ENCODE data around the gene SLC15A3.
A peak's percentile ranks its signal among the peaks of the same experiment; 100 is the strongest.

SLC15A3 gene

DNA sequence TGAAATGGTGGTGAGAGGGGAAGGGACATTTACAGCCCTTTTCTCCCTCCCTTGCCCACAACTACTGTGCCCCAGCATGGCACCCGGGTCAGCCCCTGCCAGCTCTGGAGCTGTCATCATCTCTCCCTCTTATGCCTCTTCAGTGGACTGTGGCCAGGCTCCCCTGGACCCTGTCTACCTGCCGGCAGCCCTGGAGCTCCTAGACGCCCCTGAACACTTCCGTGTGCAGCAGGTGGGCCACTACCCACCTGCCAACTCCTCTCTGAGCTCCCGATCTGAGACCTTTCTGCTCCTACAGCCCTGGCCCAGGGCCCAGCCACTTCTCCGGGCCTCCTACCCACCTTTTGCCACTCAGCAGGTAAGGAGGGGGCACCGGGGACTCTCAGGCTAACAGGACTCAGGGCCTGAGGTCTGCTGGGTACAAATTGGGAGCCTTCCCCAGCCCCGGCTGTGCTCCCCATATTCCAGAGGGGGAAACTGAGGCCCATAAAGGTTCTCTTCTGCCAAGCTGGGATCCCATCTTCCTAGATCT is 24.8 kb downstream of the SLC15A3 start:
- FAIRE-seq, result no peak

DNA sequence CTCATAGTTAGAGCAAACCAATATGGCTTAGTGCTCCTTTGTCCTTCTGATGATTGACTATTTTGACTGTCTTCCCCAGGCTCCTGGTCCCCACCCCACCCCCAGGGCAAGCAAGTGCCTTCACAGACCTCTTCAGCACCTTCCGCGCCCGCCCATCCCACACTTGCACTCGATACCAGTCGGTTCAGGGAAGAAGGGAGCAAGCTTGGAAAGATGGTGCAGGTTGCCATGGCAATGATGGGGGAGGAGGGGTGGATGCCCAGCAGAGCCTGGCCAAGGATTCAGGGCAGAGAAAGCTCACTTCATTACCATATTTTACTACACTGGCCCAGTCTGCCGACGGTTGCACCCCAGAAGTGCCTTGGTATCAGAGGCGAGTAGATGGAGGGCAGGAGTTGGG is 25.5 kb downstream of the SLC15A3 start:
- no peak for FAIRE-seq

DNA sequence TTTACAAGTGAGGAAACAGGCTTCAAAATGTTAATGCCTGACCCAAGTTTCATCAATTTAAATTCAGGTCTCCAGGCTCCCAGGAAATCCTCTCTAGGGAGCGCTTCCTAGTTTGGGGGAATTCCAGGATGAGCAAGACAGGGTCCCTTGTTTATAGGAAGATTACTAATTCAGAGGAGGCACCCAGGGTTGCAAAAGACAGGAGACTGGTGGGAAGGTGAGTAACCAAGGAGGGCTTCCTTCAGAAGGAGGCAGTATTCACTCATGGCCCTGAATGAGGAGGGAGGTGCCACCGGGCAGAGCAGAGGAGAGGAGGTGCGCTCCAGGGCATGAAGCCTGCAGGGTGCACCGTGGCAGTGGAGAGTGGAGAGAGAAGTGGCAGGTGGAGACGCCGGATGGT is 26.1 kb downstream of the SLC15A3 start:
- FAIRE-seq, result no peak

DNA sequence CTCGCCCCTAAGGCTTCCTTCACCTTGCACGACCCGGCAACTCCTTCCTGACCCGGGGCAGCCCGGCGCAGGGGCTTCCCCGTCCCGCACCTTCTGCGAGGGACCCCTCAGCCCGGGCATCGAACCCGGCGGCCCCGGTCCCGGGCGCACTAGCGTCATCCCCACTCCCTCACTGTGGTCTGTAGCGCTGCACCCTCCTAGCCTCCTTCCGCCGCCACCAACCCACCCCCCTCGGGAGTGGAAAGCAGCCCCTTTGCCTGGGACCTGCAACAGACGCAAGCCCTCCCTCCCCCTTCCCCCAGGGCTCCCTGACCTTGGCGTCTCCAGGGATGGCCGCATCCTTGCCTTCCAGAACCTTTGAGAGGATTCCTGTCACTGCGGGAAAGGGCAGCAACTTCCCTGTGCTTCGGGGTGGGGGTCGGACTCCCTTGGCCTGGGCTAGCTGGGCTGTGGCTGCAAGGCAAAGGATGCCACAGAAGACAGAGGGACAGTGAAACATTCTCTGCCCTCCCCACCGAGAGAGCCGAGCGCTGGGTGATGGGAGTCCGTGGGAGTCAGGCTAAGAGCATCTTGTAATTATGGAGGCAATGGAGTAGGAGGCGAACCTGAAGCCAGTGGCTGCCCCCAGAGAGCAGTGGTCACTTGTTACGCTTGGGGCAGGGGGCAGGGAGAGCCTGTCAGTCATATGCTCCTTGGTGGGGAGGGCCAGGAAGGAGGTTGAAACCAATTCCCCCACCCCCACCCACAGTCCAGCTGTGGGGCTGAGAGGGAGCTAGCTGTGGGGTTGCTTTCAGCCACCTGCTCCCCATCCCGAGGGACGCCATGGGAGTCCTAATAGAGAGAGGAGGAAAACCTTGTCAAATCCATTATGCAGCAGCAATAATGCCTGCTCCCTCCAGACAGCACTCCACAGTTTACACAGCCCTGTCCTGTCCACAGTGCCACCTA is 26.8 kb downstream of the SLC15A3 start:
- FAIRE-seq, result no peak

DNA sequence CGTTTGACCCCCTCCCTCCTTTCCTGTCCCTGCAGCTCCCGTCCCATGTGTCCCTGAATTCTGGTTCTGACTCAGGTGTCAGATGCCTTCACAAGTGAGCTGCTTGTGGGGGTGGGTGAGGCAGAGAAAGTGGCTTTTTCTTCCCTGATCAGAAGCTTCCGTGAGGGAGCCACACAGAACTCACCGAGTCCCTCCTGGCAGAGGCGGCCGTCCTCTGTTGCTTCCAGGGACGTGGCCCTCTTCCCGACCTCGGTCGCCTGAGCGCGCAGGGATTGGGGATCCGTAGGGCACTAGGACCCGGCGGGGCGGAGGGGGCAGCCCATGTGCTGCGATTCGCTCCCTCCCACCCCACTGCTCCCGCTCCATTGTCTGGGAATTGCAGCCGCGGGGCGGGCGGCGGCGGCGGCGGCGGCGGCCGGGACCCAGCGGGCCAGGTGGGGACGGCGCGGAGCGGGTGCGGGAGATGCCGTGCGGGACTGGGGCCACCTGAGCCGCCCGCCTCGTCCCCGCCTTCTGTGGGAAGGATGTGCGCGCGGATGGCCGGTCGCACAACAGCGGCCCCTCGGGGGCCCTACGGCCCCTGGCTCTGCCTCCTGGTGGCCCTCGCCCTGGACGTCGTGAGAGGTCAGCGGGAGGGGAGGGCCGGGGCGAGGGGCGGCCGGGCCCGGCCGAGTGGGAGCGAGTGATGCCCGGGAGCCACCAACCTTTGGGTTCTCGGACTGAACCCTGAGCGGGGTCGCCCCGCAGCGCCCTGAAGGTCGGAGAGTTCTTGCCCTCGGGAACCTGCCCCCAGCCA is 27.7 kb downstream of the SLC15A3 start, which contains the start of gene TMEM132A:
Gene TMEM132A (plus strand): TSS at position 351 of the 796 bp plus-strand sequence. CDS start 174 bp downstream, at position 525.
- no peak for FAIRE-seq

DNA sequence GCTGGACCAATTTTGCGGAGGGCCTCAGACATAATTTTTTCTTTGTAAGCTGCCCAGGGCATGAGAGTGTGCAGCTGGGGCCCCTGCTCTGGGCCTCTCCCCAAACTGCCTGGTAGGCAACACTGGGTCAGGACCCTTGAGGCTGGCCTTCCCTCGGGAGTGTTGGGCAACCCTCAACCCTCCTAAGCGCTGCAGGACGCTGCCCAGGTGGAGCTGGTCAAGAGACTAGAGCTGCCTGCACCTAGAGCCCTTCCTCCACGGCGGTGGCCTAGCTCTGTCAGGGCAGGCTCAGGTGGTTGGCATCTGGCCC is 28.2 kb downstream of the SLC15A3 start:
- FAIRE-seq, result no peak

DNA sequence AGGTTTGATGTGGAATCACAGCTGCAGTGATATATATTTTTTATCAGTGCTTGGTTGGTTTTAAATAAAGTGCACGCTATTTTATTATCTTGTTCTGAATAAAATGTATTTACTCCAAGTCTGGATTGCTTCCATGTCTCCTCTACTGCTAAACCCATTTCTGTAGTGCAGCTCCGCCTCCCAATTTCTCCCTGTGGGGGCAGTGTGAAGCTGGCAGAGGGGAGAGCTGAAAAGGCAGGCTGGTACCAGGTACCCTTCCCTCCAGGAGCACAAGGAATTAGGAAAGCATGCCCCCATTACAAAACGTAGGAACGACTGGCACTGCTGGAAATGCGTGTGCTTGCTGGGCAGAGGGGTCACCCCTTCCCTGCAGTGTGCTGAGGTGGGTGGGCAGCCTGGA is 28.6 kb downstream of the SLC15A3 start:
- no peak for FAIRE-seq

- FAIRE-seq, result no peak
Observed at GRCh38 chr11:60922906-60923305, 29.1 kb downstream of the SLC15A3 start.

DNA sequence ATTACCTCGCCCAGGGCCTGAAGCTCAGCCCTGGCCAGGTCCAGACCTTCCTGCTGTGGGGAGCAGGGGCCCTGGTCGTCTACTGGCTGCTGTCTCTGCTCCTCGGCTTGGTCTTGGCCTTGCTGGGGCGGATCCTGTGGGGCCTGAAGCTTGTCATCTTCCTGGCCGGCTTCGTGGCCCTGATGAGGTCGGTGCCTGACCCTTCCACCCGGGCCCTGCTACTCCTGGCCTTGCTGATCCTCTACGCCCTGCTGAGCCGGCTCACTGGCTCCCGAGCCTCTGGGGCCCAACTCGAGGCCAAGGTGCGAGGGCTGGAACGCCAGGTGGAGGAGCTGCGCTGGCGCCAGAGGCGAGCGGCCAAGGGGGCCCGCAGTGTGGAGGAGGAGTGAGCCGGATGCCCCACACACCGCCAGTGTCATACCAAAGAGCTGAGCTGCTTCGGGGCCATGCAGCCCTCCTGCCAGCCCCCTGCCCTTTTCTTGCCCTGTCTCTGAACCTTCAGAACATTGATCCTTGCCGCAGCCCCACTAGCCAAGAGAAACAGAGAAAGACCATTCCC is 30.1 kb downstream of the SLC15A3 start:
- no peak for FAIRE-seq

DNA sequence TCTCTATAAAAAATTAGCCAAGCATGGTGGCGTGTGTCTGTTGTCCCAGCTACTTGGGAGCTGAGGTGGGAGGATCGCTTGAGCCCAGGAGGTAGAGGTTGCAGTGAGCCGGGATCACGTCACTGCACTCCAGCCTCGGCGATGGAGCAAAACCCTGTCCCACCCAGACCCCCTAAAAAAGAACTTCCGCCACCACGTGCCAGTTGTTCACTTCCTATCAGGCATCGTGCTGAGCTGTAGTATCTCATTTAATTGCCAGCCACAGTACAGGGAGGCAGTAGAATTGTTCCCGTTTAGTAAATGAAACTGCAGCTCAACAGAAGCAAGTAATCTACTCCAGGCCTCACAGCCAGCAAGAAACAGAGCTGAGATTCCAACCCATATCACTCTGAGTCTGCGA is 30.7 kb downstream of the SLC15A3 start:
- FAIRE-seq, result no peak

DNA sequence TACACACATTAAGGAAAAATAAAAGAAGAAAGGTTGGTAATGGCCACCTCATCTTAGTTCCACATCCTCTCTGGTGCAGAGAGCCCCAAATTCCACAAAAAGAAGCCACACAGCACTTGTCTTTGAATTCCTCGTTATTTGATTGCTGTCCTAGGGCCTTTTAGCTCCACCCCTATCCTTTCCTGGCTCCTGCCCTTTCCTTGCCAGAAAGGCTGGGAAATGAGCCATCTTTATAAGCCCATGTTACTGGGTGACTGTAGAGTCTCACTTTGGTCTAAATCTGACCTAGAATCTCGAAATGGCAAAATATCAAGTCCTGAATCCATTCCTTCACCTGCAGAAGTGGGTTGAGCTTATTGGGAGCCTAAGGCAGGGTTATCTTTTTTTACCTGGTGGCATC is 32.0 kb downstream of the SLC15A3 start:
- FAIRE-seq, result no peak

DNA sequence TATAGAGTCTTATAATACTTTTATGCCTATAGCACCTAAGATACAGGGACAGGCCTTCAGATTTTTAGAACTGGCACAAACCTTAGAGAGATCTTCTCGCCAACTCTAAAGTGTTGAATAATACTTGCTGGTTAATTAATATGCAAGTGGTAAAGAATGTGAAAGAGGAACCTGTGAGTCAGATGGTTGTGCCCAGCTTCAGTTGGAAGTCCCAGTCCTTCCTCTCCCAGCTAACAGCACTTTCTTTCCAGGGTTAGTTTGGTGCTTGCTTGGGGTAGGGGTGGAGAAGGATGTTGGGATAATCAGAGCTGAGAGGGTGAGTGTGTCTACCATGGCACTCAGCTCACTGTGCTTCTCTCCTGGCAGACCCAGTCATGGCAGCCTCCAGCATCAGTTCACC is 32.7 kb downstream of the SLC15A3 start:
- FAIRE-seq, result no peak

DNA sequence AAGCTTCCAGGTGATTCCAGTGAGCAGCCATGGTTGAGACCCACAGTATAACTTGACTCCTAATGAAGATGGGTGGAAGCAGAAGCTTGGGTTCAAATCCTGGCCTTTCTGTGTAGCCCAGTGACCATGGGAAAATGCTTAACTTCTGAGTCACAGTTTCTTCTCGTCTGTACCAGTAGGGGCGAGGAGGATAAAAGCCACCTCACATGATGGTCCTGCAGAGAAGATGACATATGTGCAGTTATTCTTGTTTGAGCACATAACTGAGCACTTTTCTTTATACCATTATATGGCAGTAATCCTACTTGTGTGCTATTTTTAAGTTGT is 33.1 kb downstream of the SLC15A3 start:
- FAIRE-seq, result no peak

DNA sequence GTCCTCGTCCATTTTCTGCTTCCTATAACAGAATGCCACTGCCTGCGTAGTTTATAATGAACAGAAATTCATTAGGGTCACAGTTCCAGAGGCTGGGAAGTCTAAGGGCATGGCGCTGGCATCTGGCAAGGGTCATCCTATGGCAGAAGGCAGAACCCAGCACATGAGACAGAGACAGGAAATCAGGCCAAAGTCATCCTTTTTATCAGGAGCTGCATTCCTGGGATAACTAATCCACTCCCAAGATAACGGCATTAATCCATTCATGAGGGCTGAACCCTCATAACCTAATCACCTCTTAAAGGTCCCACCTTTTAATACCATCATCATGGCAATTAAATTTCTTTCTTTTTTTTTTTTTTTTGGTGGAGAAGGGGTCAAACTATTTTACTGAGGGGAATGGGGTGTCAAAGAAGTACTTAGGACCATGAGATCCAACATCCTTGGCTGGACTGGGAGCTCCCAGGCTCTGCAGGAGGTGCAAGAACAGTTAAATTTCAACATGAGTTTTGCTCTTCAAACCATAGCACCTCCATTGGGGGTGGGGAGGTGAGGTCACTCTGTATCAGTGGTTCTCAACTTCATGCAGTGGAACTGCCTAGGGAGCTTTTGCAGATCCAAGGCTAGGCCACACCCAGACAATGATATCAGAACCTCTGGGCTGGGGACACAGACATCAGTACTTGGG is 33.6 kb downstream of the SLC15A3 start:
- FAIRE-seq, result no peak

DNA sequence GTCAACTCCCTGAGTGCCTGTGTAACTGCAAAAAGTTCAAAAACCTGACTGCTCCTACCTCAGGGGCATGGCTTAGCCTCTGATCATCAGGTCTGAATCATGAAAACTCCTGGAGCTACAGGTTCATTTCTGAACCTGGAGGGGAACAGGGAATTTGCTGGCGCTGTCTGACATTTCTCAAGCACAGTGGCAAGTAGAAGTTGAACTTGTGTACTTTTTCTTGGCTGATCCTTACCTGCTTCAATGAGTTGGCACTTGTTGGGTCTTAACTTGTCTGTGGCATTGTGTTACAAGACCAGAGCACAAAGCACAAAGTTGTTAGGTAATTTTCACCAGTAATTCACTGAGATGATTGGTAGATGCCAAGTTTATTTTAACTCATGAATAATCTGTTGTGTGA is 34.7 kb downstream of the SLC15A3 start:
- FAIRE-seq, result no peak

- FAIRE-seq, result no peak
Observed at GRCh38 chr11:60916669-60917206, 35.2 kb downstream of the SLC15A3 start.

DNA sequence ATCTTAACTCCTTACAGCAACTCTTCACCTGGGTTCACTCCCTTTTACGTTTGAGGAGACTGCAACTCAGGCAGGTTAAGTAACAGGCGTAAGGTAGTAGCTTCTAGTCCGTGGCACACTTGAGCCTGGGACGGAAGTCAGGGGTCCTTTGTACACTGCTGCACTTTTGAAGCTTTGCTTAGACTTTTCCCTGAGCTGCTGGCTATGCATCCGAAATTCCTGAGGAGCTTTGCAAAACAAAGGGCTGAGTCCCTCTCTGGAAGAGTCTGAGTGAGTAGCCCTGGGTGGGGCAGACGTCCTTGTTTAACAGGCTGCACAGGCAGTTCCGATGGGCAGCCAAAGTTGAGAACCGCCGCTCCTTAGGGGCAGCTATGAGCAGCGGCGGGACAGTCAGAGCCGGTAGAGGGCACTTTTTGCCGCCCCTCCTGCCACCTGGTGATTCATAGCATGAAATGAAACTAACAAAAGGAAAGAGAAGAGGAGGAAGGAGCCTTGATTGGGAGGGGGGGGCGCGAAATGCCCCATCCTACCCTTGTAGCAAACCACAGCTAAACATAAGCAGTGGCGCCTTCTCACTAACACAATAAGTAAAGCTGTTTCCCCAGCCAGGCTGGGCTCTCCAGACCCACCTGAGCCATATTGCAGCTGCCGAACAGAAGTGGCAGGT is 36.6 kb downstream of the SLC15A3 start:
- FAIRE-seq, result no peak

DNA sequence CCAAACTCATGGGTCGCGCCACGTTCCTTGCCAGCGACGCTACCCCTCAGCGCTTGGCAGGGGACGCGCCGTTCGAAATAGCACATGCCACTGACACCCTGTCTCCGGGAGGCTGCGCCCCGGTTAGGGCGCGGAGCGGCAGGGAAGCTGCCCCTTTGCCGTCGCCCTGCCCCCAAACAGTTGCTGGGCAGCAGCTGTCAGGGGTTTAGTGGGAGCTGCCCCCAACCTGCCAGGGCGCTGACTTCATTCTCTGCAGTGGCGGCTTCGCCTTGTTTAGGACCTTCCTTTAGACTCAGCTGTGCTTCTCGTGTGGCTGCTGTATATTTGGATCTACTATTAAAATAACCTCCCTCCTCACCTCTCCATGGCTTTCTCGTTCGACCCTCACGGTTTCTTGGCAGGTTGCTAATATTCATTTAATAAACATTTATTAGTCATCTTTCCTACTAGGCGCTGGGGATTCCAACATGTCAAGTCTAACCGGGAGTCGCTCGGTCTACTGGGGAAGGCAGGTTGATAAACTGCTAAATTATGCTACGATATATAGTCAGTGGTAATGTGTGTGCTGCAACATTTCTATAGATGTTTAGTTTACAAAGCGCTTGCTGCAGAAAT is 37.2 kb downstream of the SLC15A3 start:
- FAIRE-seq, result no peak

- FAIRE-seq, result peak; percentile 70
Observed at GRCh38 chr11:60913793-60914632, 38.0 kb downstream of the SLC15A3 start, which contains the start of gene TMEM109. Gene TMEM109 (plus strand): TSS chr11:60914158. CDS start chr11:60919694, 5,536 bp downstream.

DNA sequence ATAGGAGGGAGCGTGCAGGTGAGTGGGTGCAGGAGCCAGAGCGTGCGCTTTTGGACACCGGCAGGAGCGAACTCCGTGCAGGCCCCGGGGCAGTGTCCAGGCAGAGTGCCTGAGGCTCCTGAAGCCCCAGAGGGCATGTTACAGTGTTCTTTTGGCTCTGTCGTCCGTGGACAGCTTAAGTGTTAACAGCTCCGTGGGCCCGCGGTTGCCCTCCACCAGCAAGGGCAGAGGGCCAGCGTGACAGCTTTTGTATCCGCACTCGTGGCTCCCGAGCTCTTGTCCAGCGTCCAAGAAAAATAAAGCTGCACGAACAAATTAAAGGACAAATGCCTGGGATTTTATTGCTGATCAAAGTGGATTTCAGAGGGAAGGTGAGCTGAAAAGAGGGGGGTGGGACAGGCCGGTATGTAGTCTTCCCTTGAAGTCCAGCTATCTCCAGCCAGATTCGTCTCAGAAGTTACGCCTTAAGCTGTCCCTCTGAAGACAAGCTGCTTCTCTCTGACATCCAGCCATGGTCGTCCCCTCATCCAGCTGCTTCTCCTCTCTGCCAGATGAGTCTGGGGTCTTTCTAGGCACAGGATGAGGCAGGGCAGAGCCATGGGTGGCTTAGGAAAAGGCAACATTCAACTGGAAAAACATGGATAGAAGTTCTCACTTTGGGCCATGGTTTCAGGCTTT is 39.0 kb downstream of the SLC15A3 start:
- no peak for FAIRE-seq

Data from G401.6 (cell line).